ENCODE results near the gene ABTB1.
"Not testable (repeated sequence)": the region's sequence is repeated elsewhere in the genome, so short reads cannot be mapped to it uniquely, and the experiment has no call there.

ABTB1 gene

GRCh38 chr3:127673191-127674100 lies 694 bp downstream of the ABTB1 start:
- DNase-seq, result peak; percentile 64

GRCh38 chr3:127674101-127674721 lies 1.5 kb downstream of the ABTB1 start:
- peak; percentile 26 for DNase-seq

DNA sequence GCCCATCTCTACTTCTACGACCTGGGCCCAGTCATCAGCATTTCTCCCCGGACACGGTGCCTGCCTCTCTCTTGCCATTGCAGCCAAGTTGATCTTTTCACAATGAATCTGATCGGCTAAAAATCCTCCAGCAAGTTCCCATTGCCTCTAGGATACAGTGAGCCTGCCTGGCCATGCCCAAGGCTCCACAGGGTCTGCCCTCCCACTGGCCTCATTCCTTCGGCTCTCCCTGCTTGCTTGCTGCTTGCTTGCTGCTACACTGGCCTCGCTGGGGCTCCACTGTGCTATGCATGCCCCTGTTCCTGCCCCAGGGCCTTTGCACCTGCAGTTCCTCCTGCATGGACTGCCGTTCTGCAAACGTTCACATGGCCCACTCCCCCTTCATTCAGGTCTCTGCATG lies 2.0 kb downstream of the ABTB1 start:
- peak; percentile 25 for DNase-seq

- peak; percentile 21 for DNase-seq
These were observed 3.1 kb downstream of the ABTB1 start for GRCh38 chr3:127675651-127676391.

DNA sequence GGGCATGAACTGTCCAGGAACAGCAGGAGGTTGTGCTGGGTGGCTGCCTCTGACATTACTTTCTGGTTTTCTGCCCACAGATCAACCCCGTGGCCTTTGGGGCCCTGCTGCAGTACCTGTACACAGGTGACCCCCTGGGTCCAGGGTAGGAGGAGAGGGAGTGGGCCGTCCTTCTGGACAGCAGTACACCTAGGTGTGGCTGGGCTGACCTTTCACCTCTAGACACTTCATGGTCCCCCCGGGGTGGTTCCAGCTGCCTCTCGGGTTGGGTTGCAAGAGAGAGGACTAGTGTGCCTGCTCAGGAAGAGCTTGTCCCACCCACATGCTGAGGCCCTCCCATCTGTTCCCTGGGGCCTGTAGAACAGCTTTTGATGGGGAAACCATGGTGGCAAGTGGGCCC lies 3.7 kb downstream of the ABTB1 start:
- peak; percentile 17 for DNase-seq

- DNase-seq, result peak; percentile 21
These were observed 4.2 kb downstream of the ABTB1 start for GRCh38 chr3:127676921-127677351.

DNA sequence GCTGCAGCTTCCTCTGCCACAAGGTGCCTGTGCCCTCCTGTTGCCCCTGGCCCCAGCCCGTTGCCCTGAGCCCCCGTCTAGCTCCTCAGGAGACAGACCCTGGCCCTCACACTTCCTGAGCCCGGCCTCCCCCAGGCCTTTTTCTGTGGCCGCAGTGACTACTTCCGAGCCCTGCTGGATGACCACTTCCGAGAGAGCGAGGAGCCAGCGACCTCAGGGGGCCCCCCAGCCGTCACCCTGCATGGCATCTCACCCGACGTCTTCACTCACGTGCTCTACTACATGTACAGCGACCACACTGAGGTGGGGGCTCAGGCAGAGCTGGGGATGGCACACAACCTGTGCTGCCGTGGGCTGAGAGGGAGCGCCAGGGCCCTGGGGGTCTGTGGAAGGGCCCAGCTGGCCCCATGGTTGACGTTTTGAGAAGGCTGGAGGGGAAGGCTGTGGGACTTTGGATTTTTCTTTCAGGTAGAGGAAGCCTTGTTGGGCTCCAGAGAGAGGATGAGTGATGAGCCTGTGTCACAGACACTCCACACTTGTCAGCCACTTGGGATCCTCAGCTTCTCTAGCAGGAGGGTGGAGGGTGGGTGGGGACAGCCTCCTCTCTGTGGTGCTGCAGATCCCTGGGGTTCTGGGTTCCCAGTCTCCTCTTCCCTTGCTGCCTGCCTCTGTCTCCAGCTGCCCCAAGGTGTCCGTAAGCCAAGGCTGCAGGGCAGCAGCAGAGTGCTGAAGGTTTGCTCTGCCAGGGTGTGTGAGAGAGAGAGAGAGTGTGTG lies 5.0 kb downstream of the ABTB1 start:
- peak; percentile 27 for DNase-seq

GRCh38 chr3:127678315-127678599 lies 5.5 kb downstream of the ABTB1 start:
- DNase-seq, result no peak

DNA sequence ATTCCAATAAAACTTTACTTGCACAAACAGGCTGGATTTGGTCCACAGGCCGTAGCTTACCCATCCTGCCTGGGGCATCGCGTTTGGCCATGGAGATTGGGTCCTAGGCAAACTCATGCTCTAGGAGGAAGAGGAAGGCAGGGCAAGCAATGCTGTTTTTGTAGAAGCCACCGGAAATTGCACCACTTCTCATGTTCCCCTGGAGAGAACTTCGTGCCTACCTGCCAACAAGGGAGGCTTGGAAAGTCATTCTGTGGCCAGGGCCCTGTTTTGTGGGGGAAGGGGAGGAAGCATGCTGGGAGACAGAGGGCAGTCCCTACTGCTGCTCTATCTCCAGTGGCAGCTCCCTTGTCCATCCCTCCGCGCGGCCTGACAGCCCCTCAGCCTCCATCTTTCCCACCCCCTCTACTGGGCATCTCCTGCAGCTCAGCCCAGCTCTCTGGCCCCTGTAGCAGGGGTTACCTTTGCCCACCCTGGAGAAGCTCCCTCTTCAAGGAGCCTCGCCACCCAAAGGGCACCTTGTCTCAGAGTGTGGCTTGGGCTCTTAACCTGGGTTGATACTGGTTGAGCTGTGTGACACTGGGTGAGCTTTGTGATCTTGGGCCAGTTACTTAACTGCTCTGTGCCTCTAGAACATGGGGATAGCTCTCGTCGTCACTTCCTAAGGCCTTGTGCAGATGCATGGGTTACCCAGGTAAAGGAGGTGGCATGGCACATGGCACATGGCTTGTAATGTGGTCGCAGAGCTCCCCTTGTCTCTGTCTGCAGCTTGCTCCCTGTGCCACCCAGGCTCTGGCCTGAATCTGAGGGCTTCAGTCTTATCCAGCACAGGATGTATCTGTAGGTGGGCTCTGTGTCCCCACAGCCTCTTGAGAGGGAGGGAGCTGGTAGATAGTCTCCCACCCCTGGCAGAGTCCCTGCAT lies 6.1 kb downstream of the ABTB1 start:
- DNase-seq, result peak; percentile 23

GRCh38 chr3:127679534-127680145 lies 6.9 kb downstream of the ABTB1 start:
- DNase-seq, result peak; percentile 23

DNA sequence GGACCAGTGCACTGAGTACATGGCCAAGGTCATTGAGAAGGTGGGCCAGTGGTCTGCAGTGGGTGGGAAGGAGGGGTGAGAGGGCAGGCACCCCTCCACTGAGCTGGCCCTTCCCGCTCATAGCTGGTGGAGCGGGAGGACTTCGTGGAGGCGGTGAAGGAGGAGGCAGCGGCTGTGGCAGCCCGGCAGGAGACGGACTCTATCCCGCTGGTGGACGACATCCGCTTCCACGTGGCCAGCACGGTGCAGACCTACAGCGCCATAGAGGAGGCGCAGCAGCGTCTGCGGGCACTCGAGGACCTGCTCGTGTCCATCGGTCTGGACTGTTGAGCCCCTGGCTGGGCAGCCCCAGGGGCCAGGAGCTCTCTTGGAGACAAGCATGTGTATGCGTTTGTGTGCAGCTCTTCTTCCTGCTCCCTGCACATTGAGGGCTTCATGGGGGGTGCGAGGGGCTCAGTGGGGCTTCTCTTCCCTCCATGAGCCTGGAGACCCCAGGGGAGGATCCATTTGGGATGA lies 7.5 kb downstream of the ABTB1 start:
- peak; percentile 25 for DNase-seq

DNA sequence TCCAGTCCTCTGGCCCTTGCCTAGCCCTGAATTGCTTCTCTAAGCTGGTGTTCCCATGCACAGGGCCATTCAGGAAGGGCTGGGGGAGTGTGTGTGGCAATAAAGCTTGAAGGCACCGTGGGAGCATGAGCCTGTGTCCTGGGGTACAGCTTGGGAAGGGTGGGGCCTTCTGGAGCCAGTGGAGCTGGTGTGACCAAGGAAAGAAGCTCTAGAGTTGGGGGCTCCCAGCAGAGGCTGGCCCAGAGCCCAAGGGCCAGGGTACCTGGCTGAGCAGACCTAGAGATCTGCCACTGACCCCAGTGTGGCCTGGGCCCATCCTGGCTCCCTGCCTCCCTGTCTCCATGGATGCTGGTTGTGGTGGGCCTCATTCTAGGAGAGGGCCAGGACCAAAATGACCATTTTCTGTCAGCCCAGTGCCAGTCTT lies 8.1 kb downstream of the ABTB1 start:
- DNase-seq, result peak; percentile 24

DNA sequence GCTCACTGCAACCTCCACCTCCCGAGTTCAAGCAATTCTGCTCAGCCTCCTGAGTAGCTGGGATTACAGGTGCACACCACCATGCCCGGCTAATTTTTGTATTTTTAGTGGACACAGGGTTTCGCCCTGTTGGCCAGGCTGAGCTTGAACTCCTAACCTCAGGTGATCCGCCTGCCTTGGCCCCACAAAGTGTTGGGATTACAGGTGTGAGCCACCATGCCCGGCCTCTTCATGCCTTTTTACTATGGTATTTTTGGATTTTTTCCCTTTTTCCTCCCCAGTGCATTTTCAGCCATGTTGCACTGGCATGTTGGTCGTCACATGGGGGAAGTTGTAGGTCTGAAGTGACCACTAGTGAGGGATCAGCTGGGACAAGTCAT lies 9.4 kb downstream of the ABTB1 start:
- DNase-seq, result not testable (repeated sequence)

DNA sequence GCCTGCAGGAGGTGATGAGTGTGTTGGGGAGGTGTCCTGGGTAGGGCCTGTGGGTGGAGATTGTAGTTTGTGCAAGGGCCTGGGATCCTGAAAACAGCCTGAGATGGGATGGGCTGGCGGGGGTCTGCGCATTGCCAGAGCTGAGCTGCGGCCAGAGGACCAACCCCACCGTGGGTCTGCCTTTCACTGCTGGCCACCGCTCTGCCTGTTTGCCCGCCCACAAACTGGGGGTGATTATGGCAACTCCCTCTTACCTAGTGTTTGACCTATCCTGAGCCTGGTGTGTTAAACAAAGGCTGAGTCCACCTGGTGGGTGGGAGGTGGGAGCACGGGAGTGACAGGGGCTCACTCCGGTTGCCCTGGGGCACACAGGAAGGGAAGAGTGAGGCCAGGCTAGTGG lies 9.8 kb downstream of the ABTB1 start:
- DNase-seq, result peak; percentile 11

DNA sequence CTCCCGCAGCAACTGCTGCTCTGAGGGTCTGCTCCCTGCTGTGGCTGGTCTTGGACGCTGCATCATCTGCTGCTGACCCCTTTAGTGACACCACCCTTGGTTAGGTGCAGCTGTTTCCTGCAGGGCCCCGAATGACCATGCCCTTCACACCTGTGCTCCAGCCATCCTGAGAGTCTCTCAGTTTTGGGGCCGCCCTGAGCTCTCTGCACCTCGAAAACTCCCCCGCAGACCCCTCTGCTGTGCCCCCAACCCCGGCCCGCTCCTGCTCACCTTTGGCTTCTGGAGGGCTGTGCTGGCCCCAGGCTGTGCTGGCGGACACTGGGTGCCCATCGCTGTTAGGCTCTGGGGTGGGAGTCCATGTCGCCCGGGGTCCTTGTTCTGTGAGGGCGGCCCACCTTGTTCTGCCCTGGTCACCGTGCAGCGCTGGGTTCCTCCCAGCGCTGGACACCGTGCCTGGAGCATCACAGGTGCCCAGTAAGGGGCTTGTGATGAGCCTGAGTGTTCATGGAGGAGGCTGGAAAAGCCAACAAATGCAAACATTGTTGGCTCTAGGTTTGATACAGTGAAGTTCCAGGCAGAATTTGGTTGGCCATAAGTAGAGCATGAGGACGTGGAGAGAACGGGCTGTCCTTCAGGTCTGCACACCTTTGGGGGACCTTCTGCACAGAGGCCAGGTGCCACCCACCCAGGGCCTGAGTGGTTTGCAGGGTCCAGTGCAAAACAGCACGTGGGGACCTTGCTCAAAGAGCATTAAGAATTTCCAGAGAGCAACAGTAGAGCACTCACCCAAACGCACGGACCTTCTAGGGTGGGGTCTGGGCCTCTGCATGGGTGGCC lies 12.3 kb downstream of the ABTB1 start:
- peak; percentile 19 for DNase-seq

GRCh38 chr3:127685708-127686511 lies 13.2 kb downstream of the ABTB1 start:
- no peak for DNase-seq

GRCh38 chr3:127686512-127686894 lies 13.8 kb downstream of the ABTB1 start:
- DNase-seq, result no peak

- DNase-seq, result no peak
These were observed 14.5 kb downstream of the ABTB1 start for GRCh38 chr3:127687228-127687737.

- peak; percentile 8 for DNase-seq
These were observed 15.3 kb downstream of the ABTB1 start for GRCh38 chr3:127688022-127688415.

Measured in activated CD4-positive, CD25-positive, alpha-beta regulatory T cell treated with anti-CD3 and anti-CD28 coated beads, Interleukin-2, amount 50 U/mL, for 72 hours (primary cell).